Sigmoid colon (tissue), 7 donors: ENCODE results near the gene TOMT. TPM values are rescaled to one million over a fixed set of nuclear protein-coding genes. Genes with fewer than 3 reads are reported as not detected.

Source experiments
- DNase-seq: peaks from one replicate; pipeline ENCODE4 v3.0.0-alpha.2; 2019
- H3K27ac ChIP-seq, 4 donors: fragments of 200-600 bp; sonication (generic); one replicate each; pipeline ENCODE4 v1.5.1; 2016 to 2019; ENCODE audit warnings: mild to moderate bottlenecking in 1 of 4
- H3K27me3 ChIP-seq, 3 donors: fragments of 200-600 bp; sonication (generic); one replicate each; pipeline ENCODE4 v1.5.1; 2019; ENCODE audit warnings: mild to moderate bottlenecking in 1 of 3
- H3K36me3 ChIP-seq, 4 donors: fragments of 200-600 bp; sonication (generic); one replicate each; pipeline ENCODE4 v1.5.1; 2016 to 2019
- H3K4me1 ChIP-seq, 4 donors: fragments of 200-600 bp; sonication (generic); one replicate each; pipeline ENCODE4 v1.5.1; 2017 to 2019
- H3K4me3 ChIP-seq, 4 donors: fragments of 200-600 bp; sonication (generic); one replicate each; pipeline ENCODE4 v1.5.1; 2017 to 2019; ENCODE audit warnings: mild to moderate bottlenecking in 2 of 4, moderate library complexity in 1 of 4
- H3K9me3 ChIP-seq, 4 donors: fragments of 200-600 bp in 3 of 4; sonication (generic) in 3 of 4; one replicate each; pipeline versions ENCODE4 v1.5.1 to v1.6.1; 2013 to 2019
- EP300 ChIP-seq, 4 donors: sonication (generic); formaldehyde crosslinking; IDR thresholded peaks; one replicate each; pipeline ENCODE4 v1.6.1; 2017; ENCODE audit warnings: antibody characterized with exemption in 4 of 4
- POLR2A ChIP-seq, 2 donors: fragments of 450-650 bp; IDR thresholded peaks; one replicate each; pipeline ENCODE4 v1.6.1; 2016; ENCODE audit warnings: antibody characterized with exemption in 2 of 2, mild to moderate bottlenecking in 2 of 2, moderate library complexity in 2 of 2
- POLR2AphosphoS5 ChIP-seq, 4 donors: sonication (generic); formaldehyde crosslinking; IDR thresholded peaks; one replicate each; pipeline ENCODE4 v1.6.1; 2017; ENCODE audit warnings: antibody characterized with exemption in 4 of 4
- WGBS, 2 donors: extraction: QIAGEN DNeasy Blood & Tissue Kit; methylation state at CpG; one replicate each; pipeline ENCODE4 v1.1.7; 2013; 5-methylcytosine and 5-hydroxymethylcytosine counted together
- intact Hi-C: fragments of 100-400 bp; cut with DNase I; formaldehyde crosslinking; loops from one replicate; pipeline ENCODE4 v1.15.1; 2023
- polyA plus RNA-seq, 3 donors: library from polyadenylated mRNA; stranded (reverse); fragments of 200-250 nt; gene quantifications; one replicate each; pipeline ENCODE4 v1.2.3, GENCODE V29; 2013
- total RNA-seq, 4 donors: library from RNA; depleted of rRNA; stranded (reverse); fragments of >200 nt; gene quantifications; one replicate each; pipeline ENCODE4 v1.1.0, GENCODE V29; 2016
- TF ChIP-seq, protein P1 (sequence below), 4 experiments: fragments of 450-650 bp in 3 of 4; fragments of 200-600 bp in 1 of 4; IDR thresholded peaks; one replicate each; pipeline ENCODE4 v1.5.1; 2016 to 2019; ENCODE audit warnings: antibody characterized with exemption in 4 of 4, mild to moderate bottlenecking in 3 of 4, moderate library complexity in 2 of 4
- donor health status: healthy with polysubstance abuse.
- donor health status: Bipolar disorder and iron deficiency.
- donor health status: healthy.

The TOMT gene
- total and polyA plus RNA-seq, 7 donors: not detected

DNA sequence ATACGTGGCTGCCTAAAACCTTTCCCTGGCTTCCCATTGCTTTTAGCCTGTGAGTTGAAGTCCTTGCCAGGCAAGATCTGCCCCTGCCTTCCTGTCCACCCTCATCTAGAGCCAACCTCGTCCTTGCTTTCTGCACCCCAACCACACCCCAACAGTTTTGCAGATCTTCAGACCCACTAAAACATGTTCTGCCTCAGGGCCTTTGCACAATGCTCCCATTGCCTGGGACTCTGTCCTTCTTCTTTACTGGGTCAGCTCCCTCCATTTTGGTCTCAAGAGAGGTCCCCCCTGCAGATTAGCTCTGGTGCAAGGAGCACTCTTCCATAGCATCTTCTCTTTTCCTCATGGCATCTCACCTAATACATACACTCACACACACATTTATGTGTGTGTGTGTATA is 15.2 kb downstream of the TOMT start:
- TF ChIP-seq, protein P1, sequence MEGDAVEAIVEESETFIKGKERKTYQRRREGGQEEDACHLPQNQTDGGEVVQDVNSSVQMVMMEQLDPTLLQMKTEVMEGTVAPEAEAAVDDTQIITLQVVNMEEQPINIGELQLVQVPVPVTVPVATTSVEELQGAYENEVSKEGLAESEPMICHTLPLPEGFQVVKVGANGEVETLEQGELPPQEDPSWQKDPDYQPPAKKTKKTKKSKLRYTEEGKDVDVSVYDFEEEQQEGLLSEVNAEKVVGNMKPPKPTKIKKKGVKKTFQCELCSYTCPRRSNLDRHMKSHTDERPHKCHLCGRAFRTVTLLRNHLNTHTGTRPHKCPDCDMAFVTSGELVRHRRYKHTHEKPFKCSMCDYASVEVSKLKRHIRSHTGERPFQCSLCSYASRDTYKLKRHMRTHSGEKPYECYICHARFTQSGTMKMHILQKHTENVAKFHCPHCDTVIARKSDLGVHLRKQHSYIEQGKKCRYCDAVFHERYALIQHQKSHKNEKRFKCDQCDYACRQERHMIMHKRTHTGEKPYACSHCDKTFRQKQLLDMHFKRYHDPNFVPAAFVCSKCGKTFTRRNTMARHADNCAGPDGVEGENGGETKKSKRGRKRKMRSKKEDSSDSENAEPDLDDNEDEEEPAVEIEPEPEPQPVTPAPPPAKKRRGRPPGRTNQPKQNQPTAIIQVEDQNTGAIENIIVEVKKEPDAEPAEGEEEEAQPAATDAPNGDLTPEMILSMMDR (IDR thresholded peaks at IDR 0.05): no peak
- TF ChIP-seq EP300 (IDR thresholded peaks at IDR 0.05): no peak
- no peaks in the 10 kb centered on the region for H3K27me3 ChIP-seq
- DNase-seq: no peak
- no peak overlapping the region for H3K27ac ChIP-seq
- no peaks in the 10 kb centered on the region for H3K36me3 ChIP-seq
- WGBS, 2 donors: 84 to 86% methylated on average over 2 of the region's 2 CpGs
- no peaks in the 10 kb centered on the region for H3K4me1 ChIP-seq
- intact Hi-C loops: no loop called here
- no peaks in the 10 kb centered on the region for H3K9me3 ChIP-seq
- no peak overlapping the region for H3K4me3 ChIP-seq

DNA sequence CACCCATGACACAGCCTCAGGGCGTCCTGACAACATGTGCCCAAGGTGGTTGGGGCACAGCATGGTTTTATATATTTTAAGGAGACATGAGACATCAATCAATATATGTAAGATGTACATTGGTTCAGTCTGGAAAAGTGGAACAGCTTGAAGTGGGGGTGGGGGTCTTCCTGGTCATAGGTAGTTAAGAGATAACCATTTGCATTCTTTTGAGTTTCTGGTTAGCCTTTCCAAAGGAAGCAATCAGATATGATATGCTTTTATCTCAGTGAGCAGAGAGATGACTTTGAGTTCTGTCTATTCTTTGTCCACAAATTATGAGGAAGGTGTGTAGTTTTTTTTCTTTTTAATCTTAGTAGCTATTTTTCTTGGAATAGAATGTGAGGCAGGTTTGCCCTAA is 16.9 kb downstream of the TOMT start:
- H3K9me3 ChIP-seq: no peaks in the 10 kb centered on the region
- no peaks in the 10 kb centered on the region for H3K36me3 ChIP-seq
- WGBS, 2 donors: 88 to 94% methylated on average over 1 of the region's 1 CpG
- no peaks in the 10 kb centered on the region for H3K27me3 ChIP-seq
- intact Hi-C loops: no loop called here
- no peak overlapping the region for H3K4me3 ChIP-seq
- no peaks in the 10 kb centered on the region for H3K4me1 ChIP-seq
- TF ChIP-seq POLR2AphosphoS5 (IDR thresholded peaks at IDR 0.05) (no peak), POLR2A (IDR thresholded peaks at IDR 0.05) (no peak), EP300 (IDR thresholded peaks at IDR 0.05) (no peak)
- TF ChIP-seq, protein P1 (IDR thresholded peaks at IDR 0.05): no peak
- no peak overlapping the region for H3K27ac ChIP-seq
- DNase-seq: no peak

DNA sequence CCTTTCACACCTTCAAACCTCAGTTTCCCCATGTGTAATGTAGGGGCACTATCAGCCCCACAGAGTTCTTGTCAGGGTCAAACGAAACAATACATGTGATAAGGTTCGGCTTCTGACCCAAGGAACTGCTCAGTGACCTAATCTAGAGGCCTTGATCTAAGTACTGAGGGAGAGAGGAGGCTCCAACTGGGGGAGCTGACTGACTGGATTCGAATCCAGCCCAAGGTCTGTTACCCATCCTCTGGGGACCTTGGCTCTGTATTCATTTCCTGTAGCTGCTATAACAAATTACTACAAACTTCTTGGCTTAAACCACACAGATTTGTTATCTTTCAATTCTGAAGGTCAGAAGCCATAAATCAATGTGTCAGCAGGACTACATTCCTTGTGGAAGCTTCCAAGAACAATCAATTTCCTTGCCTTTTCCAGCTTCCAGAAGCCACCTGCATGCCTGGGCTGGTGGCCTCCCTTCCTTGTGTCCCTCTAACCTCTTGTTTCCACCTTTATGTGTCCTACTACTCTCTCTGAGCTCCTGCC is 17.5 kb downstream of the TOMT start:
- H3K27ac ChIP-seq: no peak overlapping the region
- whole genome bisulfite sequencing, 2 donors: 74 to 80% methylated on average over 3 of the region's 3 CpGs
- no peak overlapping the region for H3K4me3 ChIP-seq
- TF ChIP-seq, protein P1 (IDR thresholded peaks at IDR 0.05): no peak
- TF ChIP-seq EP300 (IDR thresholded peaks at IDR 0.05) (no peak), POLR2A (IDR thresholded peaks at IDR 0.05) (no peak), POLR2AphosphoS5 (IDR thresholded peaks at IDR 0.05) (no peak)
- intact Hi-C loops: no loop called here
- no peaks in the 10 kb centered on the region for H3K27me3 ChIP-seq
- no peaks in the 10 kb centered on the region for H3K4me1 ChIP-seq
- no peaks in the 10 kb centered on the region for H3K9me3 ChIP-seq
- H3K36me3 ChIP-seq: no peaks in the 10 kb centered on the region
- DNase-seq: no peak

DNA sequence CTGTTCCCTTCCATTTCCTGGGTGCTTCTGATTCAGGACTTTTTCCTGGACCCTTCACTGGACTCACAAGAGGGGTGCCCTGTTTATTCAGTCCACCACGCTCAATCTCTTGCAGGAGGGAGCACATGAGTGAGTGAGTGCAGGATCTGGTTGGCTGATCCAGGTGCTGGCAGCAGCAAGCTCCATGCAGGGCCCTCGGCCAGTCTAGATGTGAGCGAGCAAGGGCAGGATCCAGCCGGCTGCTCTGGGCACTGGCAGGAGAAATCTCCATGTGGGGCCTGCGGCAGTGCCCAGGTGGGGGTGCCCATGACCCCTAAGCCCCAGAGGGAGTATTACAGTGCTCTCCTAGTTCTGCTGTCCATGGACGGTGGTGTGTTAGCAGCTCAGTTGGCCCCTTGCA is 18.3 kb downstream of the TOMT start:
- H3K9me3 ChIP-seq: peaks cover 0 to 4% (median 0%) of the 10 kb centered on the region in 4 donors
- DNase-seq: no peak
- intact Hi-C loops: no loop called here
- H3K4me3 ChIP-seq: no peak overlapping the region
- H3K27me3 ChIP-seq: no peaks in the 10 kb centered on the region
- TF ChIP-seq POLR2A (IDR thresholded peaks at IDR 0.05) (no peak), POLR2AphosphoS5 (IDR thresholded peaks at IDR 0.05) (no peak), EP300 (IDR thresholded peaks at IDR 0.05) (no peak)
- TF ChIP-seq, protein P1 (IDR thresholded peaks at IDR 0.05): no peak
- no peaks in the 10 kb centered on the region for H3K4me1 ChIP-seq
- no peak overlapping the region for H3K27ac ChIP-seq
- no peaks in the 10 kb centered on the region for H3K36me3 ChIP-seq
- 94 to 96% methylated on average over 6 of the region's 6 CpGs for WGBS, 2 donors

DNA sequence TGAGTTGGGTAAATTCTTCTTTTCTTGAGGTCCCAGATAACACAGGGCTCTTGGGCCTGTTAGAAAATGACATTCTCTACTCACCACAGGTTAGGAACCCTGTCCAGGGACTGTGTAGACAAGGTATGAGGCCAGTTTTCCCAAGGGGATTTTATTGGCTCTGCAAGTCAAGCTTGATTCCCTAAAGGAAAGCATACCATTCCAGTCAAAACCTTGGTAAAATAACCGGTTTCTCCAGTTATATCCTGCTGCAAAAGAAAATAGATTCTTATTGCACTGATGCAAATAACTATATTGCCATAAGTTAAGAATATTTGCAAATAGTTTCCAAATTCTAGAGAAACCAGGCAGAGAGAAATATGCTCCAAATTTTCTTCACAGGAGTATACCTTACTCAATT is 20.2 kb downstream of the TOMT start:
- intact Hi-C loops: no loop called here
- DNase-seq: no peak
- Histone ChIP-seq H3K4me3 (no peak overlapping the region), H3K27ac (no peak overlapping the region), H3K36me3 (no peaks in the 10 kb centered on the region), H3K4me1 (no peaks in the 10 kb centered on the region), H3K27me3 (no peaks in the 10 kb centered on the region), H3K9me3 (peaks cover 0 to 4% (median 0%) of the 10 kb centered on the region in 4 donors)
- 33 to 66% methylated on average over 1 of the region's 1 CpG for WGBS, 2 donors
- TF ChIP-seq EP300 (IDR thresholded peaks at IDR 0.05) (no peak), POLR2AphosphoS5 (IDR thresholded peaks at IDR 0.05) (no peak), POLR2A (IDR thresholded peaks at IDR 0.05) (no peak)
- TF ChIP-seq, protein P1 (IDR thresholded peaks at IDR 0.05): no peak
